Caco-2 (cell line): Measurements from ENCODE around the gene ATP9A. TPM values are rescaled to one million over a fixed set of nuclear protein-coding genes. Genes with fewer than 3 reads are reported as not detected.

Experiments
- BruUV-seq: library from RNA; stranded (reverse); fragments of 400-500 nt; replicated peaks from 2 replicates; lab custom pipeline; 2021; lab: Mats Ljungman, UMichigan
- CTCF ChIA-PET: fragments of 300-600 bp; sonication (Branson Sonifier 250); formaldehyde crosslinking; loops from one replicate; lab custom pipeline; 2022; ENCODE audit warnings: antibody characterized with exemption; lab: Charles Lee
- POLR2A ChIA-PET: fragments of 300-600 bp; sonication (Branson Sonifier 250); formaldehyde crosslinking; loops from one replicate; lab custom pipeline; 2022; ENCODE audit warnings: antibody characterized with exemption; lab: Charles Lee
- DNase-seq, 2 experiments: peaks; one replicate each; pipeline versions ENCODE4 v3.0.0 to v3.0.0-alpha.2; 2020 to 2022
- H3K27me3 ChIP-seq: replicated peaks from 2 replicates; pipeline ENCODE4 v1.6.0; 2011; ENCODE audit warnings: low read length; ENCODE audit not compliant: control insufficient read depth, insufficient read depth
- H3K36me3 ChIP-seq: 2 replicates; pipeline ENCODE4 v1.5.1; 2011; ENCODE audit warnings: low read length; ENCODE audit not compliant: control insufficient read depth, insufficient read depth
- H3K4me1 ChIP-seq: fragments of 250-450 bp; sonication (Bioruptor Pico); 2 replicates; pipeline ENCODE4 v1.5.1; 2020; ENCODE audit warnings: mild to moderate bottlenecking
- H3K4me3 ChIP-seq: 2 replicates; pipeline ENCODE4 v1.5.1; 2011; ENCODE audit warnings: low read depth, mild to moderate bottlenecking, control low read depth, low read length
- H3K9me3 ChIP-seq: fragments of 250-450 bp; sonication (Bioruptor Pico); 2 replicates; pipeline ENCODE4 v1.5.1; 2020; ENCODE audit warnings: mild to moderate bottlenecking, moderate library complexity
- H3K27ac Mint-ChIP-seq: one replicate; pipeline ENCODE4 v1.8.0; 2022; ENCODE audit warnings: mixed read lengths; ENCODE audit not compliant: unreplicated experiment
- H3K27me3 Mint-ChIP-seq: one replicate; pipeline ENCODE4 v1.8.0; 2022; ENCODE audit warnings: mixed read lengths; ENCODE audit not compliant: insufficient read depth, unreplicated experiment
- H3K36me3 Mint-ChIP-seq: one replicate; pipeline ENCODE4 v1.8.0; 2022; ENCODE audit warnings: mild to moderate bottlenecking, mixed read lengths; ENCODE audit not compliant: insufficient read depth, unreplicated experiment
- H3K4me1 Mint-ChIP-seq: one replicate; pipeline ENCODE4 v1.8.0; 2022; ENCODE audit warnings: low read depth, mixed read lengths; ENCODE audit not compliant: unreplicated experiment
- H3K4me3 Mint-ChIP-seq: one replicate; pipeline ENCODE4 v1.8.0; 2022; ENCODE audit warnings: mild to moderate bottlenecking, moderate library complexity, mixed read lengths; ENCODE audit not compliant: unreplicated experiment
- H3K9me3 Mint-ChIP-seq: one replicate; pipeline ENCODE4 v1.8.0; 2022; ENCODE audit warnings: mixed read lengths; ENCODE audit not compliant: unreplicated experiment
- intact Hi-C: fragments of 100-400 bp; cut with micrococcal nuclease; formaldehyde crosslinking; loops from one replicate; pipeline ENCODE4 v1.10.0; 2022; ENCODE audit not compliant: unreplicated experiment
- total RNA-seq: library from RNA; stranded (reverse); gene quantifications from 2 replicates; pipeline ENCODE4 v1.2.3, GENCODE V29; 2022
- TF ChIP-seq, protein P1 (sequence below), 2 experiments: fragments of 200-600 bp in 1 of 2; IDR thresholded peaks; 1 replicate in 1 of 2; 2 replicates in 1 of 2; pipeline versions ENCODE4 v1.5.1 to v1.8.0; 2011 to 2022; ENCODE audit warnings: antibody characterized with exemption in 1 of 2, control low read depth in 1 of 2, inconsistent platforms in 1 of 2, low read depth in 1 of 2, low read length in 1 of 2, mild to moderate bottlenecking in 1 of 2, moderate library complexity in 1 of 2; ENCODE audit not compliant: insufficient read depth in 1 of 2, severe bottlenecking in 1 of 2, unreplicated experiment in 1 of 2

The ATP9A gene
- total RNA-seq, 1 experiment from 2014 or later = 102 TPM

- H3K4me3 Mint-ChIP-seq = no peak overlapping the region
- BruUV-seq = no TSS peak
- H3K9me3 Mint-ChIP-seq = no peaks in the 10 kb centered on the region
- CTCF ChIA-PET = no interaction called here
- TF ChIP-seq, protein P1, sequence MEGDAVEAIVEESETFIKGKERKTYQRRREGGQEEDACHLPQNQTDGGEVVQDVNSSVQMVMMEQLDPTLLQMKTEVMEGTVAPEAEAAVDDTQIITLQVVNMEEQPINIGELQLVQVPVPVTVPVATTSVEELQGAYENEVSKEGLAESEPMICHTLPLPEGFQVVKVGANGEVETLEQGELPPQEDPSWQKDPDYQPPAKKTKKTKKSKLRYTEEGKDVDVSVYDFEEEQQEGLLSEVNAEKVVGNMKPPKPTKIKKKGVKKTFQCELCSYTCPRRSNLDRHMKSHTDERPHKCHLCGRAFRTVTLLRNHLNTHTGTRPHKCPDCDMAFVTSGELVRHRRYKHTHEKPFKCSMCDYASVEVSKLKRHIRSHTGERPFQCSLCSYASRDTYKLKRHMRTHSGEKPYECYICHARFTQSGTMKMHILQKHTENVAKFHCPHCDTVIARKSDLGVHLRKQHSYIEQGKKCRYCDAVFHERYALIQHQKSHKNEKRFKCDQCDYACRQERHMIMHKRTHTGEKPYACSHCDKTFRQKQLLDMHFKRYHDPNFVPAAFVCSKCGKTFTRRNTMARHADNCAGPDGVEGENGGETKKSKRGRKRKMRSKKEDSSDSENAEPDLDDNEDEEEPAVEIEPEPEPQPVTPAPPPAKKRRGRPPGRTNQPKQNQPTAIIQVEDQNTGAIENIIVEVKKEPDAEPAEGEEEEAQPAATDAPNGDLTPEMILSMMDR (IDR thresholded peaks at IDR 0.05; ENCODE audit: insufficient read depth in 1 of 2, low read depth in 1 of 2, low read length in 1 of 2, severe bottlenecking in 1 of 2, unreplicated experiment in 1 of 2) = no peak
- H3K4me3 ChIP-seq = no peak overlapping the region
- intact Hi-C loops = no loop called here
- no peaks in the 10 kb centered on the region for H3K9me3 ChIP-seq
- H3K27ac Mint-ChIP-seq = no peak overlapping the region
- no peaks in the 10 kb centered on the region for H3K36me3 Mint-ChIP-seq
- POLR2A ChIA-PET = no interaction called here
- no peaks in the 10 kb centered on the region for H3K36me3 ChIP-seq
- H3K4me1 ChIP-seq = peaks cover 28% of the 10 kb centered on the region
- H3K27me3 Mint-ChIP-seq = peaks cover 25% of the 10 kb centered on the region
- peaks cover 8% of the 10 kb centered on the region for H3K27me3 ChIP-seq
- no peak for DNase-seq
- H3K4me1 Mint-ChIP-seq = peaks cover 37% of the 10 kb centered on the region
Observed at GRCh38 chr20:51560042-51560441, 208.1 kb downstream of the ATP9A start.

DNA sequence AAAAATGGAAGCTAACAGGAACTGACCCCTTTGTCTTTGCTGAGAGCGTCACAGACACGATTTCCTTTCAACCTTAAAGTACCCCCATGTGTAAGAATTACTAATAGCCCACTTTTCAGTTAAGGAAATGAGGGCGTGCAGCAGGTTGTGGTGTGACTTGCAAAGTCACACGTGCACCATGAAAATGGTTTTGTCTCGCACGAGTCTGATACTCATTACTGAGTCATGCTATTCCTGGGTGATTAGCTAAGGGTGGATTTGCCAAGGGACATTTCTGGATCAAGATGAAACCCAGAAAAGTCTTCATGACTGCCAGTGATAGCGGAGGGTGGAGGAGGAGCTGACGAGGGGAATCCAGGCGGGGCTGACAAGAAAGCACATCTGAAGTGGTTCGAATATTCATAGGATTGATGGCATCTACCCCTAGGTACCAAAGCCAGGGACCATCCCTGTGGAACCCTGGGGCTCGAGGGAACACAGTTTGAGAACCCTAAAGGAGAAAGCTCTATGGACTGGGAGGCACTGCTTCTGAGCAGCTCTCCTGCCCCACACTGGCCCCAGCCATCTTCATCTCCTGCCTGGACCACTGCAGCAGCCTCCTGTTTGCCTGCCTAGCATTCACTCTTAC lies 213.5 kb downstream of the ATP9A start:
- Mint-ChIP-seq H3K36me3 (no peaks in the 10 kb centered on the region), H3K4me3 (no peak overlapping the region), H3K9me3 (no peaks in the 10 kb centered on the region), H3K27ac (no peak overlapping the region), H3K4me1 (no peaks in the 10 kb centered on the region), H3K27me3 (peaks cover 4% of the 10 kb centered on the region)
- TF ChIP-seq, protein P1 (IDR thresholded peaks at IDR 0.05; ENCODE audit: insufficient read depth in 1 of 2, low read depth in 1 of 2, low read length in 1 of 2, severe bottlenecking in 1 of 2, unreplicated experiment in 1 of 2) = no peak
- POLR2A ChIA-PET = no interaction called here
- intact Hi-C loops = no loop called here
- CTCF ChIA-PET = interaction anchor here (0.7 to 1.3 kb wide), 2 partner anchors 8 to 58 kb away, joined by 3 to 4 read pairs; no protein-coding TSS in a partner anchor
- DNase-seq = no peak
- Histone ChIP-seq H3K4me1 (peaks cover 4% of the 10 kb centered on the region; the same call in 1 of the 2 replicates), H3K9me3 (no peaks in the 10 kb centered on the region), H3K36me3 (no peaks in the 10 kb centered on the region), H3K4me3 (no peak overlapping the region), H3K27me3 (peaks cover 3% of the 10 kb centered on the region)
- no TSS peak for BruUV-seq

DNA sequence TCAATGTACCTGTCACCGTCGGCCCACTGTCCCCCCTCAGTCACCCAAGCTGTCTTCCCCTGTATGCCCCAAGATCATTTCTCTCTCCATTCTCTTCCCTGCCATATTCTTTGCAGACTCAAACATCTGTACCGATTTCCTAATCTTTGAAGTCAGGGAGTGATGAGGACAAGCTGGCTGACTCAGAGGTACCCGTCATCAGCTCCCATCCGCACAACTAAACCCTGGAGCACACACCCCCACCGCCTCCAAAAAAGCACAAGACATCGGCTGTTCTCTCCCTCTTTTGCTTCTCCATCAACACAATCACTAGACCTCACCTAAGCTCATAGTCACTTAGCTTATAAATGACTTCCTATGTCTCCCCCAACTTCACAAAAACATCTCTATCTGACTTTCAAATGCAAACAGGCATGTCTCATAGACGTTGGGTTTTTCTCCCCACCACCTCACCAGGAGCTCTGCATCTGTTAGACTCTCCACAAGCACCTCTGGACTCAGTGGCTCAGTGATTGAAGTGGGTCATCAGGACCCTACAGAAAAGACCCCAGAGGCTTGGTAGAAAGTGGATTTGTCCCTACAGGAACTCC lies 214.2 kb downstream of the ATP9A start:
- Histone ChIP-seq H3K4me1 (0 out of 2 replicates have a peak, but pooled peaks cover 4% of the 10 kb centered on the region), H3K9me3 (no peaks in the 10 kb centered on the region), H3K27me3 (no peaks in the 10 kb centered on the region), H3K4me3 (no peak overlapping the region), H3K36me3 (no peaks in the 10 kb centered on the region)
- CTCF ChIA-PET = interaction anchor here (0.5 to 1.3 kb wide), 3 partner anchors 9 to 566 kb away, joined by 3 to 5 read pairs (median 4); no protein-coding TSS in a partner anchor
- intact Hi-C loops = no loop called here
- Mint-ChIP-seq H3K4me1 (no peaks in the 10 kb centered on the region), H3K27me3 (peaks cover 3% of the 10 kb centered on the region), H3K27ac (no peak overlapping the region), H3K36me3 (no peaks in the 10 kb centered on the region), H3K4me3 (no peak overlapping the region), H3K9me3 (no peaks in the 10 kb centered on the region)
- DNase-seq = no peak
- no TSS peak for BruUV-seq
- POLR2A ChIA-PET = no interaction called here
- TF ChIP-seq, protein P1 (IDR thresholded peaks at IDR 0.05; ENCODE audit: insufficient read depth in 1 of 2, low read depth in 1 of 2, low read length in 1 of 2, severe bottlenecking in 1 of 2, unreplicated experiment in 1 of 2) = no peak
